Measurements from ENCODE around the gene GJA10.

DNA sequence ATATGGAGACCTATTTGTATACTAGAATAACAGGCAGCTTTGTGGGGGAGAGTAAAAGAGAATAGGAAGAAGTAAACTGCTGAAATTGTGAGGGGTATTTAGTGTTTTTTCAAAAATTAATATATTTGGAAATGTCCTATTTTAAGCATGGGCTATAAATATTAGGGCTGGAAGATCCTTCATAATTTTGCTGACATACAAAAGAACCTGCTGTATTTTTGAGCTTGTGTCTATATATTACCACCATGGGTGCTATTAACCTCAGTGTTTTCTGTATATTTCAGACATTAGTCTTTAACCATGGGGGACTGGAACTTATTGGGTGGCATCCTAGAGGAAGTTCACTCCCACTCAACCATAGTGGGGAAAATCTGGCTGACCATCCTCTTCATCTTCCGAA is at the start of gene GJA10:
- no peak for TF ChIP-seq CTCF (IDR thresholded peaks at IDR 0.05)
- TF ChIP-seq POLR2A (IDR thresholded peaks at IDR 0.05) = no peak

Data from heart left ventricle (tissue), 13 donors.